ENCODE results near the gene PI16.

- TF ChIP-seq EZH2phosphoT487 (IDR thresholded peaks at IDR 0.05; ENCODE audit: borderline replicate concordance, low read depth, low read length), result no peak
- TF ChIP-seq CTCF (conservative IDR thresholded peaks at IDR 0.05; ENCODE audit: low read length), result peak; percentile 42; the same call in 1 of the 2 replicates
Observed at GRCh38 chr6:36980876-36981619, 26.5 kb downstream of the PI16 start.

Measured in OCI-LY7 (cell line).